Vagina (tissue), 2 donors: Measurements from ENCODE around the gene TNKS1BP1.

Experiments used
- POLR2A ChIP-seq, 2 donors: fragments of 450-650 bp; IDR thresholded peaks; one replicate each; pipeline ENCODE4 v1.6.1; 2017; ENCODE audit warnings: antibody characterized with exemption in 2 of 2, mild to moderate bottlenecking in 2 of 2, moderate library complexity in 2 of 2
- POLR2AphosphoS5 ChIP-seq, 2 donors: sonication (generic); formaldehyde crosslinking; IDR thresholded peaks; one replicate each; pipeline ENCODE4 v1.9.0; 2017; ENCODE audit warnings: antibody characterized with exemption in 2 of 2, mild to moderate bottlenecking in 2 of 2, low read depth in 1 of 2; ENCODE audit not compliant: insufficient read depth in 1 of 2
- TF ChIP-seq, protein P1 (sequence below), 3 experiments: fragments of 450-650 bp in 2 of 3; fragments of 200-600 bp in 1 of 3; sonication (generic) in 1 of 3; IDR thresholded peaks; one replicate each; pipeline ENCODE4 v1.5.1; 2017 to 2019; ENCODE audit warnings: antibody characterized with exemption in 3 of 3, mild to moderate bottlenecking in 2 of 3, moderate library complexity in 2 of 3

DNA sequence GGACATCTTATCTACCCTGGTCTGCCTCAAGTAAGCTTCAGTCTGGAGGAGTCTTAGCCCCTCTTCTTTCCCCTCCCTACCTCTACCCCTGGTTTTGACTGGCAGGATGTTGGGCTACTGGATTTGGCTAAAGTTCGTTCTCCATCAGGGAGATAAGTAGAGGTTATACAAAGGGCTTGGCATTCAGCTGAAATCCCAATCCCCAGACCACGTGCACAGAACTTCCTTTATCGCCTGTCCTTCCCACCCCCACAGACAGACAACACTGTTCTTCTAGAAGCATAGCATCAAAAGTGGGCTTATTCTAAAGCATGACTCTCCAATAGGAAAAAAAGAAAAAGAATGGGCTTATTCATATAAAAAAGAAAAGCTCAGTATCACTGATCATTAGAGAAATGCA, 48.4 kb upstream of the TNKS1BP1 start:
- TF ChIP-seq POLR2A (IDR thresholded peaks at IDR 0.05) (no peak), POLR2AphosphoS5 (IDR thresholded peaks at IDR 0.05; ENCODE audit: insufficient read depth in 1 of 2, low read depth in 1 of 2) (no peak)
- TF ChIP-seq, protein P1, sequence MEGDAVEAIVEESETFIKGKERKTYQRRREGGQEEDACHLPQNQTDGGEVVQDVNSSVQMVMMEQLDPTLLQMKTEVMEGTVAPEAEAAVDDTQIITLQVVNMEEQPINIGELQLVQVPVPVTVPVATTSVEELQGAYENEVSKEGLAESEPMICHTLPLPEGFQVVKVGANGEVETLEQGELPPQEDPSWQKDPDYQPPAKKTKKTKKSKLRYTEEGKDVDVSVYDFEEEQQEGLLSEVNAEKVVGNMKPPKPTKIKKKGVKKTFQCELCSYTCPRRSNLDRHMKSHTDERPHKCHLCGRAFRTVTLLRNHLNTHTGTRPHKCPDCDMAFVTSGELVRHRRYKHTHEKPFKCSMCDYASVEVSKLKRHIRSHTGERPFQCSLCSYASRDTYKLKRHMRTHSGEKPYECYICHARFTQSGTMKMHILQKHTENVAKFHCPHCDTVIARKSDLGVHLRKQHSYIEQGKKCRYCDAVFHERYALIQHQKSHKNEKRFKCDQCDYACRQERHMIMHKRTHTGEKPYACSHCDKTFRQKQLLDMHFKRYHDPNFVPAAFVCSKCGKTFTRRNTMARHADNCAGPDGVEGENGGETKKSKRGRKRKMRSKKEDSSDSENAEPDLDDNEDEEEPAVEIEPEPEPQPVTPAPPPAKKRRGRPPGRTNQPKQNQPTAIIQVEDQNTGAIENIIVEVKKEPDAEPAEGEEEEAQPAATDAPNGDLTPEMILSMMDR (IDR thresholded peaks at IDR 0.05) = no peak
